ENCODE data around the gene TCHHL1.

GRCh38 chr1:152036267-152037216 is 52.3 kb downstream of the TCHHL1 start, which contains the start of gene S100A11:
- TF ChIP-seq EZH2 (IDR thresholded peaks at IDR 0.05; ENCODE audit: insufficient read depth, poor library complexity, severe bottlenecking) (no peak), EZH2phosphoT487 (IDR thresholded peaks at IDR 0.05; ENCODE audit: insufficient read depth, low read depth) (no peak)

Data from GM23248 (cell line).